ENCODE results near the gene LRP5.

DNA sequence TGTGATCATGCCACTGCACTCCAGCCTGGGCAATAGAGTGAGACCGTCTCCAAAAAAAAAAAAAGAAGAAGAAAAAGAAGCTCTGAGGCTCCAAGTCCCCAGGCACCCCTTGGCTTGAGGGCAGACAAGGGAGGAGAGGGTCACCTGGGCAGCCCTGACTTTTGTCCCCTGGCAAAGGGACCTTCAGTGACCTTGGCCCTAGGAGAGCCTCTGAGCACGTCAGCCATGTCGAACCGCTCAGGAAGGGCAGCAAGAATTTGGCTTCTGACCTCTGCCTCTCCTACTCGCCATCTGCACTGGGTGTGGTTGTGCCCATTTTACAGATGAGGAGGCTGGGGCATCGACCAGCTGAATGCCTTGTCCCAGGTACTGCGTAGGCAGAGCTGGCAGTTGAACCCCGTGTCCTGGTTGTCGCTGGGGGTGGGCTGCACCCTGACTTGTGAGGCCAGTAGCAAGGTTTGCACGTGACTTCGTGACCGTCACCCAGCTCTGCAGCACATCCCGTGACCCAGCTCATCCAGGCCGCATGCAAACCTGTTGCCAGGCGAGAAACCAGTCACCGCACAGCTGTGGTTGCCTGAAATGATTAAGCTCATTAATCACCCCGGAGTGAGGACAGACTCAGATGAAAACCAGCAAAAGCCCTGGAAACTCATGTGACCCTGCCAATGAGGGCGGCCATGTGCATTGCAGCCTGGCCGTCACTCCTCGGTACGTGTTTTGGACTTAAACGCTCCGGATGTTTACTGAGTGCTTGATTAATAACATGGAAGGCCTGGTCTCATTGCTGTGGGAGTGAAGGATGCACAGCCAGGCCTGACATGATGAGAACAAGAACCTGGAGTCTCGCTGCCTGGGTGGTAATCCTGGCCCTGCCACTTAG lies 100.4 kb downstream of the LRP5 start:
- TF ChIP-seq CTCF (conservative IDR thresholded peaks at IDR 0.05; ENCODE audit: low read length) = no peak
- TF ChIP-seq EZH2phosphoT487 (IDR thresholded peaks at IDR 0.05; ENCODE audit: borderline replicate concordance) = no peak

Data from Loucy (cell line).